Measurements from ENCODE around the gene GVQW3. TPM values are rescaled to one million over a fixed set of nuclear protein-coding genes. Genes with fewer than 3 reads are reported as not detected.

GVQW3 gene
- total RNA-seq, 4 donors from 2014 or later = 2.8 to 7.2 (median 3.4) TPM

DNA sequence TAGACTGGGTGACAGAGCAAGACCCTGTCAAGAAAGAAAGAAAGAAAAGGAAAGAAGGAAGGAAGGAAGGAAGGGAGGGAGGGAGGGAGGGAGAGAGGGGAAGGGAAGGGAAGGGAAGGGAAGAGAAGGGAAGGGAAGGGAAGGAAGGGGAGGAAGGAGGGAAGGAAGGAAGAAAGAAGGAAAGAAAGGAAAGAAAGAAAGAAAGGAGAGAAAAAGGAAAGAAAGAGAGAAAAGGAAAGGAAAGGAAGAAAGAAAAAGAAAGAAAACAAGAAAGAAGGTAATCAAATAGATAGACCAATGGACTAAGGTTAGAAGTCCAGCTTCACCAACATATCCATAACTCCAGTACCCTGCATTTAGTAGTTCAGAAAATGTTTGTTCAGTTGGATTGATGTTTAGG, 45.5 kb downstream of the GVQW3 start:
- Histone ChIP-seq H3K36me3 (no peaks in the 10 kb centered on the region), H3K4me3 (replicated peaks in 1 of 3) (no peak overlapping the region), H3K4me1 (no peaks in the 10 kb centered on the region), H3K27ac (no peak overlapping the region), H3K9me3 (no peaks in the 10 kb centered on the region), H3K27me3 (no peaks in the 10 kb centered on the region)
- DNase-seq = no peak
- TF ChIP-seq, protein P1, sequence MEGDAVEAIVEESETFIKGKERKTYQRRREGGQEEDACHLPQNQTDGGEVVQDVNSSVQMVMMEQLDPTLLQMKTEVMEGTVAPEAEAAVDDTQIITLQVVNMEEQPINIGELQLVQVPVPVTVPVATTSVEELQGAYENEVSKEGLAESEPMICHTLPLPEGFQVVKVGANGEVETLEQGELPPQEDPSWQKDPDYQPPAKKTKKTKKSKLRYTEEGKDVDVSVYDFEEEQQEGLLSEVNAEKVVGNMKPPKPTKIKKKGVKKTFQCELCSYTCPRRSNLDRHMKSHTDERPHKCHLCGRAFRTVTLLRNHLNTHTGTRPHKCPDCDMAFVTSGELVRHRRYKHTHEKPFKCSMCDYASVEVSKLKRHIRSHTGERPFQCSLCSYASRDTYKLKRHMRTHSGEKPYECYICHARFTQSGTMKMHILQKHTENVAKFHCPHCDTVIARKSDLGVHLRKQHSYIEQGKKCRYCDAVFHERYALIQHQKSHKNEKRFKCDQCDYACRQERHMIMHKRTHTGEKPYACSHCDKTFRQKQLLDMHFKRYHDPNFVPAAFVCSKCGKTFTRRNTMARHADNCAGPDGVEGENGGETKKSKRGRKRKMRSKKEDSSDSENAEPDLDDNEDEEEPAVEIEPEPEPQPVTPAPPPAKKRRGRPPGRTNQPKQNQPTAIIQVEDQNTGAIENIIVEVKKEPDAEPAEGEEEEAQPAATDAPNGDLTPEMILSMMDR (IDR thresholded peaks at IDR 0.05) = no peak
- no peak for TF ChIP-seq POLR2A (IDR thresholded peaks at IDR 0.05)
- intact Hi-C loops (cut with DNase I) = no loop called here

DNA sequence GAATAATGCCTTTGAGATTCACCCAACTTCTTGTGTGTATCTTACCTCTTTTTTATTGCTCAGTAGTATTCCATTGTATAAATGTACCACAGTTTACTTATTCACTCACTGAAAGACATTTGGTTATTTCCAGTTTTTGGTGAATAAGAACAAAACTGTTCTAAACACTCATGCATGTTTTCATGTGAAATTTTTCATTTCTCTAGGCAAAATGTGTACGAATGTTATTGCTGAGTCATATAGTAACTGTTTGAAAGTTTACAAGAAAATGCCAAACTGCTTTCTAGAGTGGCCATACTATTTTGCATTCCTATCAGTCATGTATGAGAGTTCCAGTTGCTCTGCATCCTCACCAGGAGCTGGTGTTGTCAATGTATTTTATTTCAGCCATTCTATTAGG, 54.9 kb downstream of the GVQW3 start:
- DNase-seq = no peak
- H3K4me3 ChIP-seq (replicated peaks in 1 of 3) = no peak overlapping the region
- intact Hi-C loops (cut with DNase I) = no loop called here
- H3K36me3 ChIP-seq = no peaks in the 10 kb centered on the region
- H3K4me1 ChIP-seq = no peaks in the 10 kb centered on the region
- H3K27me3 ChIP-seq = no peaks in the 10 kb centered on the region
- H3K27ac ChIP-seq = no peak overlapping the region
- 97 to 98% methylated on average over 1 of the region's 1 CpG for WGBS, 2 donors
- TF ChIP-seq POLR2A (IDR thresholded peaks at IDR 0.05) = no peak
- no peaks in the 10 kb centered on the region for H3K9me3 ChIP-seq

DNA sequence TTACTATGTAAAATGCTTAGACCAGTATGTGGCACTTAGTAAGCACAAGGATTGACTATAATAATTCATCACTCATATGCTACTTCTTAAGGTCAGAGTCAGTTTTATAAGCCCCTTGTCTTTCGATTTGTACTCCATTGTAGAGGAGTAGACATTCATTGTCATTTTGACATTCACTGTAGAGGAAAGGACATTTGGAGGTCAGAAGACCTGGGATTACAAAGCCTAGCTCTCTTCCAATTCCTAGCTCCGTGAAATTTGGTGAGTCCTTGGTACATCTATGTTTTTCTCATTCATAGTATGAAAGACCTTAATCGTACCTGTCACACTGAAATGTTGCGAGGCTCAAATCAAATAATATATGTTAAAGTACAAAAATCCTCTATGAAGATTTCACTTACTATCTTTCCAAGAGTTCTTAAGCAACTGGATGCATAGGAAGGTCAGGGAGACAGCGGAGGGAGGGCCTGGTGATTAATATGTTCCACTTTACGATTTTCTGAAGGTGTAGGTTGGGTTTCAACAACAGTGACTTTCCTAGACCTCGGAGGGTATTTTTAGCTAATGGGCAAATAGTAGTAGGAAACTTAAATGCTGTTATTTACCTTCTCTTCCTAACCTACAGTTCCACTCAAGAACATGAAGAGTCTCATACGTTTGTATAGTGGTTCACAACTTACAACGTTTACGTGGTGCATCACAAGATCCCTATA, 62.3 kb downstream of the GVQW3 start:
- no peak overlapping the region for H3K27ac ChIP-seq
- TF ChIP-seq, protein P1 (IDR thresholded peaks at IDR 0.05) = no peak
- no peak for TF ChIP-seq POLR2A (IDR thresholded peaks at IDR 0.05)
- intact Hi-C loops (cut with DNase I) = no loop called here

DNA sequence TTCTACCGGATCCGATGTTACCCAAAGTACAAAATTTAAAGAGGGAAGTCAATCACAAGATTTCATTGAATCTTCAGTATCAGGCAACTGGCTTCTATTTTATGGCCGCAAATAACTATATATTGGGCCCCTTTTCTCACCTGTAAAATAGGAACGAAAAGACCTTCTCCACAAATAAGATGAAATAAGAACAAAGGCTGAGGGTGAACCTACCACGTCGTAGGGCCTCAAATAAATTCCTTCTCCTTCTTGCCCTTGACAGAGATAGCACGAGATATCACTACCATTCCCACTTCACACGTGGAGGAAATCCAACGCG, 62.9 kb downstream of the GVQW3 start:
- no peaks in the 10 kb centered on the region for H3K9me3 ChIP-seq
- no peaks in the 10 kb centered on the region for H3K27me3 ChIP-seq
- peak overlapping the region; percentile 46 to 89 (median 86) for H3K27ac ChIP-seq
- DNase-seq = no peak
- intact Hi-C loops (cut with DNase I) = loop anchor here (2.0 kb wide), 1 partner anchor 63 kb away; the partner anchor contains the start of genes GVQW3 and THAP12
- no peak for TF ChIP-seq POLR2A (IDR thresholded peaks at IDR 0.05)
- TF ChIP-seq, protein P1 (IDR thresholded peaks at IDR 0.05) = no peak
- H3K4me3 ChIP-seq (replicated peaks in 1 of 3) = peak overlapping the region; percentile 45 to 98 (median 96)
- H3K4me1 ChIP-seq = peaks cover 11 to 14% of the 10 kb centered on the region in 2 donors
- H3K36me3 ChIP-seq = peaks cover 0 to 7% of the 10 kb centered on the region in 2 donors
- WGBS, 2 donors = 0% methylated on average over 10 of the region's 10 CpGs

More for the DNA sequence above, 62.3 kb downstream of the GVQW3 start:
- peak overlapping the region; percentile 45 to 98 (median 96) for H3K4me3 ChIP-seq (replicated peaks in 1 of 3)
- H3K9me3 ChIP-seq = no peaks in the 10 kb centered on the region
- peaks cover 11 to 14% of the 10 kb centered on the region in 2 donors for H3K4me1 ChIP-seq
- peaks cover 0 to 2% of the 10 kb centered on the region in 2 donors for H3K36me3 ChIP-seq
- DNase-seq = no peak
- no peaks in the 10 kb centered on the region for H3K27me3 ChIP-seq
- 41 to 47% methylated on average over 10 of the region's 10 CpGs for WGBS, 2 donors

DNA sequence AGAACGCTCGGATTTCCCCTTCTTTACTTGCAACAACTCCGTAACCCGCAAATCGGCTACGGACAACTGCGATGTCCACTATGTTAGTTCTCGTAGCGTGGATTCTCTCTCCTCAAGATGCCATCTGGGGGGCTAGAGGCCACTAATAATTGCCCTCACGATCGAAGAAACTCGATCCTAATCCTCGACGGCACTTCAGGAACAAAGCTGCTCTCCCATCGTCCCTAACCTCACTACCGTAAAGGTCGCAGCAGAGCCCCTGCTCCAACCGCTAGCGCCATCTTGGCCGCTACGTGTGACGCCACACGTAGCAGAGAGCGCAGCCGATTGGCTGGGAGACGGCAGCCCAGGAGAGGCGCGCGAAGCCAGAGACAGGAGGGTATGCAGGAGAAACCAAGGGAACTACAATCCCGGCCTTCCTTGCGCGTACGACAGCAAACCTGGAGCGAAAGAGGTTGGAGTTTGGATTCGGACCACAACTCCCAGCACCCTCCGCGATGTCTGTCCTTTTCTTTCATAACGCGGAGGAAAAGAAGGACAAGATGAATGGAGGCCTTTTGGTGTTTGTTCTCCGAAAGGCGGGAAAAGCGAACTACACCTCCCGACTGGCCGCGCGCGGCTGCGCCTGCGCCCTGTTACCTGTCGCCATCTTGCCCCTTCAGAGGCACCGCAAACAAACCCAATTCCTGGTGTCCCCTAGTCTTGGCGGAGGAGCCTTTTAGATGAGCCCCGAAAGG, 63.4 kb downstream of the GVQW3 start, which contains the start of gene EMSY:
EMSY (plus strand) TSS at position 635 of the 737 bp plus-strand sequence. CDS start 1,921 bp downstream, outside the sequence.
- H3K27me3 ChIP-seq = no peaks in the 10 kb centered on the region
- DNase-seq = peak; percentile 97
- intact Hi-C loops (cut with DNase I) = loop anchor here (2.0 kb wide), 1 partner anchor 64 kb away; the partner anchor contains the start of genes GVQW3 and THAP12
- 0% methylated on average over 42 to 53 of the region's 53 CpGs for WGBS, 2 donors
- H3K4me1 ChIP-seq = peaks cover 11 to 14% of the 10 kb centered on the region in 2 donors
- TF ChIP-seq, protein P1 (IDR thresholded peaks at IDR 0.05) = no peak
- TF ChIP-seq POLR2A (IDR thresholded peaks at IDR 0.05) = peak; percentile 67 to 97
- no peaks in the 10 kb centered on the region for H3K9me3 ChIP-seq
- H3K4me3 ChIP-seq (replicated peaks in 1 of 3) = peak within 1 kb of the TSS; percentile 68 to 98 (median 96)
- peaks cover 0 to 7% of the 10 kb centered on the region in 2 donors for H3K36me3 ChIP-seq
- H3K27ac ChIP-seq = peak within 1 kb of the TSS; percentile 52 to 89 (median 86)

Measured in thyroid gland (tissue), 4 donors.